ENCODE measurements around the gene NPIPA2.
"Not testable (repeated sequence)": the region's sequence is repeated elsewhere in the genome, so short reads cannot be mapped to it uniquely, and the experiment has no call there.

Gene NPIPA2

DNA sequence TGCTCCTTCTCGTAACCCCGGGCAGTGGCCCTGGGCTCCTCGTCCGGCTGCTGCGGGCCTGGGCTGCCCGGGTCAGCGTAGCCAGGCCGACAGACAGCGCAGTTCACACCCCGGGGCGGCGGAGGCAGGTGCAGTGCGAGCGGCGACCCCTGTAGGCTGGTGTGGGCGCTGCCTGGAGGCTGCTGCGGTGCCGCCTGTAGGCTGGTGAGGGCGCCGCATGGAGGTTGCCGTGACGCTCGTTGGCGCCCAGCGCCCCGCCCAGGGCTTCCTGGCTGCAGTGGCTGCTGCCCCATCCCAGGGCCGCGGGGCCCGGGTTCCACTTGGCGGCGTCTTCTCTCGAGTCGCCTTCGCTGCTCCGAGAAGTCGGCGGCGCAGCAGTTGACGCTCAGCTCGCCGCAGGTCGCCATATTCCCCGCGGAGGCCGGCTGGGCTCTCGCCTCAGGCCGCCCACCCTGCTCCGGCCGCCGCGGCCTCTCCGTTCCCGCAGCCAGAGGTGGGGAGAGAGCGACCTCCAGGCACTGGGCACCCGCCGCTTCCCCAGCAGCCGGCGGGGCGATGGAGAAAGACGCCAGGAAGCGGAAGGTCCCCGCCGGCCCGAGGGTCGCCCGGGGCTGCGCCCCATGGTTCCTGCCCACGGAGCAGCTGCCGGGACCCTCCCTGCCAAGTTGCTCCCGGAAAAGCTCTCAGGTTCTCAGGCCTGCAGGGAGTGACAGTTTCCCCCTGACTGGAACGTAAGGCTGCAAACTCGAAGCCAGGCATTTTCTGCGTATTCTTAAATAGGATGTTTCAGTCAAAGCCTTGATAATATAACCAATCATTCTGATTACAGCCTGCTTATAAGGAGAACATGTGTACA is at the start of gene NPIPA2:
Gene NPIPA2, plus strand, starts transcription at position 261 of the 856 bp plus-strand sequence. CDS start 5,533 bp downstream, outside the sequence.
- in situ Hi-C loops (cut with MboI; ENCODE audit: low sequenced_read_pairs, unreplicated experiment); DNase-seq (ENCODE audit: low spot score): not testable (repeated sequence)

DNA sequence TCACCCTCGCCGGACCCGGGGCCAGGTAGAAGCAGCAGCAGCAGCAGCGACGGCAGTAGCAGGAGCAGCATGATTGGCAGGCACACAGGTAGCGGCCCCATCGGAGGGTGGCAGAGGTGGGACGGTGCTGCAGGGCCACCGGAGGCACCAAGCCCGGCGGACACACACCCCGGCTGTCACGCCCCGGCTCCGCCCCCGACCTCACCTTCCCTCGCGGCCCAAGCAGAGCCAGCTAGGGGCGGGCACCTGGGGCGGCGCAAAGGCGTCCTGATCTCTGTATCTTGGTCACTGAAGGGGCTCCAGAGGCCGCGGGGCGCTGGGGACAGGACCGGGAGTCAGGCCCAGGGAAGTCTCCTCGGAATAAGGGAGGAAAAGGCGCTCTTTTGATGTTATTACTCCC is 48.2 kb upstream of the NPIPA2 start, which contains the start of gene PLA2G10:
Gene PLA2G10, minus strand, starts transcription at position 180 of the 400 bp plus-strand sequence. Its CDS starts 79 bp downstream, at position 101.
- in situ Hi-C loops (cut with MboI; ENCODE audit: low sequenced_read_pairs, unreplicated experiment); DNase-seq (ENCODE audit: low spot score): not testable (repeated sequence)

DNA sequence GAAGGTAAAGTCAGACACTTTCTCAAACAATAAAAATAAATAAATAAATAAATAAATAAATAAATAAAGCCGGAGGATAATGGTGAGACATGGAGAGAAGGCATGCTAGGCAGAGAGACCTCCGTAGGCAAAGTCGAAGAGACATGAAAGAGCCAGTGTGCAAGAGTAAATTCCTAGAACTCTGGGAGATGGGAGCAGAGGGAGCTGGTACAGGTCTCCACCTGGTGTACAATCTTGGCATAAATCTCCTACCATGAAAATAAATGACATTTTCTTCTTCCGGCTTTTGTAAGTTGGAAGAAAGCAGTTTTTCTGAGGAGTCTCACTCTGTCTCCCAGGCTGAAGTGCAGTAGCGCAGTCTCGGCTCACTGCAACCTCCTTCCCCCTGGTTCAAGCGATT is 40.5 kb upstream of the NPIPA2 start:
- DNase-seq (ENCODE audit: low spot score); in situ Hi-C loops (cut with MboI; ENCODE audit: low sequenced_read_pairs, unreplicated experiment): not testable (repeated sequence)

DNA sequence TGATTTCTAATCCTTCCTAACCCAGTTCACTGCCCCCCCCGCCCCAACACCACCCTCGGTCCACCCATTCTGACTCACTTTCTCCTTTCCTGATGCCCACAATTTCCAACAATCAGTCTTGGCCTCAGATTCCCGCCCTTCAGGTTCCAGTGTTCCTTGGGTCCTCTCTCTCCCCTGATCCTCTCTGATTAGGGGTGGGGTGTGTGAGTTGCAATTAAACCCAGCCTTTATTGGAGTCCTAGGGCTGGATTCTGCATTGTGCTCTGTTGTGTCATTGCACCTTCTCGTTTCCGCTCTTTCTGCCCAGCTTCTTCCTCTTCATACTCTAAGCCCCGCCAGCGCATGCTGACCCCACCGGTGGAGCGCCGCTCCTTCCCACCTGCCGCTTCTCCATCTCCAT is 39.7 kb upstream of the NPIPA2 start:
- DNase-seq (ENCODE audit: low spot score) = not testable (repeated sequence)

DNA sequence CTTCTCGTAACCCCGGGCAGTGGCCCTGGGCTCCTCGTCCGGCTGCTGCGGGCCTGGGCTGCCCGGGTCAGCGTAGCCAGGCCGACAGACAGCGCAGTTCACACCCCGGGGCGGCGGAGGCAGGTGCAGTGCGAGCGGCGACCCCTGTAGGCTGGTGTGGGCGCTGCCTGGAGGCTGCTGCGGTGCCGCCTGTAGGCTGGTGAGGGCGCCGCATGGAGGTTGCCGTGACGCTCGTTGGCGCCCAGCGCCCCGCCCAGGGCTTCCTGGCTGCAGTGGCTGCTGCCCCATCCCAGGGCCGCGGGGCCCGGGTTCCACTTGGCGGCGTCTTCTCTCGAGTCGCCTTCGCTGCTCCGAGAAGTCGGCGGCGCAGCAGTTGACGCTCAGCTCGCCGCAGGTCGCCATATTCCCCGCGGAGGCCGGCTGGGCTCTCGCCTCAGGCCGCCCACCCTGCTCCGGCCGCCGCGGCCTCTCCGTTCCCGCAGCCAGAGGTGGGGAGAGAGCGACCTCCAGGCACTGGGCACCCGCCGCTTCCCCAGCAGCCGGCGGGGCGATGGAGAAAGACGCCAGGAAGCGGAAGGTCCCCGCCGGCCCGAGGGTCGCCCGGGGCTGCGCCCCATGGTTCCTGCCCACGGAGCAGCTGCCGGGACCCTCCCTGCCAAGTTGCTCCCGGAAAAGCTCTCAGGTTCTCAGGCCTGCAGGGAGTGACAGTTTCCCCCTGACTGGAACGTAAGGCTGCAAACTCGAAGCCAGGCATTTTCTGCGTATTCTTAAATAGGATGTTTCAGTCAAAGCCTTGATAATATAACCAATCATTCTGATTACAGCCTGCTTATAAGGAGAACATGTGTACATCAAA is 38.9 kb upstream of the NPIPA2 start, which contains the start of gene NPIPA3:
Gene NPIPA3, plus strand, starts transcription at position 256 of the 856 bp plus-strand sequence. CDS start 5,533 bp downstream, outside the sequence.
- in situ Hi-C loops (cut with MboI; ENCODE audit: low sequenced_read_pairs, unreplicated experiment); DNase-seq (ENCODE audit: low spot score): not testable (repeated sequence)

More for the DNA sequence above, 39.7 kb upstream of the NPIPA2 start:
- in situ Hi-C loops (cut with MboI; ENCODE audit: low sequenced_read_pairs, unreplicated experiment) = not testable (repeated sequence)

DNA sequence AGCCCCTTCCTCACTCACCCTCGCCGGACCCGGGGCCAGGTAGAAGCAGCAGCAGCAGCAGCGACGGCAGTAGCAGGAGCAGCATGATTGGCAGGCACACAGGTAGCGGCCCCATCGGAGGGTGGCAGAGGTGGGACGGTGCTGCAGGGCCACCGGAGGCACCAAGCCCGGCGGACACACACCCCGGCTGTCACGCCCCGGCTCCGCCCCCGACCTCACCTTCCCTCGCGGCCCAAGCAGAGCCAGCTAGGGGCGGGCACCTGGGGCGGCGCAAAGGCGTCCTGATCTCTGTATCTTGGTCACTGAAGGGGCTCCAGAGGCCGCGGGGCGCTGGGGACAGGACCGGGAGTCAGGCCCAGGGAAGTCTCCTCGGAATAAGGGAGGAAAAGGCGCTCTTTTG is 9.1 kb upstream of the NPIPA2 start:
- in situ Hi-C loops (cut with MboI; ENCODE audit: low sequenced_read_pairs, unreplicated experiment) = not testable (repeated sequence)

DNA sequence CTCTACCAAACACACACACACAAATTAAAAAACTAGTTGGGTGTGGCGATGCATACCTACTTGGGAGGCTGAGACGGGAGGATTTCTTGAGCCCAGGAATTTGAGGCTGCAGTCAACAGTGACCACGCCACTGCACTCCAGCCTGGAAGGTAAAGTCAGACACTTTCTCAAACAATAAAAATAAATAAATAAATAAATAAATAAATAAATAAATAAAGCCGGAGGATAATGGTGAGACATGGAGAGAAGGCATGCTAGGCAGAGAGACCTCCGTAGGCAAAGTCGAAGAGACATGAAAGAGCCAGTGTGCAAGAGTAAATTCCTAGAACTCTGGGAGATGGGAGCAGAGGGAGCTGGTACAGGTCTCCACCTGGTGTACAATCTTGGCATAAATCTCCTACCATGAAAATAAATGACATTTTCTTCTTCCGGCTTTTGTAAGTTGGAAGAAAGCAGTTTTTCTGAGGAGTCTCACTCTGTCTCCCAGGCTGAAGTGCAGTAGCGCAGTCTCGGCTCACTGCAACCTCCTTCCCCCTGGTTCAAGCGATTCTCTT is 1.4 kb upstream of the NPIPA2 start:
- DNase-seq (ENCODE audit: low spot score); in situ Hi-C loops (cut with MboI; ENCODE audit: low sequenced_read_pairs, unreplicated experiment): not testable (repeated sequence)

More for the DNA sequence above, 9.1 kb upstream of the NPIPA2 start:
- not testable (repeated sequence) for DNase-seq (ENCODE audit: low spot score)

DNA sequence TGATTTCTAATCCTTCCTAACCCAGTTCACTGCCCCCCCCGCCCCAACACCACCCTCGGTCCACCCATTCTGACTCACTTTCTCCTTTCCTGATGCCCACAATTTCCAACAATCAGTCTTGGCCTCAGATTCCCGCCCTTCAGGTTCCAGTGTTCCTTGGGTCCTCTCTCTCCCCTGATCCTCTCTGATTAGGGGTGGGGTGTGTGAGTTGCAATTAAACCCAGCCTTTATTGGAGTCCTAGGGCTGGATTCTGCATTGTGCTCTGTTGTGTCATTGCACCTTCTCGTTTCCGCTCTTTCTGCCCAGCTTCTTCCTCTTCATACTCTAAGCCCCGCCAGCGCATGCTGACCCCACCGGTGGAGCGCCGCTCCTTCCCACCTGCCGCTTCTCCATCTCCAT is 539 bp upstream of the NPIPA2 start:
- in situ Hi-C loops (cut with MboI; ENCODE audit: low sequenced_read_pairs, unreplicated experiment); DNase-seq (ENCODE audit: low spot score): not testable (repeated sequence)

DNA sequence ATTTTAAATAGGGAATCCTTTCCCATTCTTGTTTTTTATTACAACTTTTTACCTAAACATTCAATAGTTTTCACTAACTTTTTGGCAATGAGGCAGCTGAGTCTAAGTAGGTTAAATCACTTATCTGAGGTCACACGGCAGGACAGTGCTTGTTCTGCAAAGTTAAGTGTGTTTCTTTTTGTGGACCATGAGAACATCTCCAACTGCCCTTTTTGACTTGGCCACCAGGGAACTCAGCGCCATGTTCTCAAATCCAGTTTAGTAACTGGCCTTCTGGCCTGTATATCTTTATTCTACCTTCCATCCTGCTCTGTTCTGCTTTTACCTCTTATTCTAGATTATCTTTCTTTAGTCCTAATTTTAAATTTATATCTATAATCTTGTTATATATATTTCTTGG is 31.3 kb downstream of the NPIPA2 start:
- DNase-seq (ENCODE audit: low spot score); in situ Hi-C loops (cut with MboI; ENCODE audit: low sequenced_read_pairs, unreplicated experiment): not testable (repeated sequence)

DNA sequence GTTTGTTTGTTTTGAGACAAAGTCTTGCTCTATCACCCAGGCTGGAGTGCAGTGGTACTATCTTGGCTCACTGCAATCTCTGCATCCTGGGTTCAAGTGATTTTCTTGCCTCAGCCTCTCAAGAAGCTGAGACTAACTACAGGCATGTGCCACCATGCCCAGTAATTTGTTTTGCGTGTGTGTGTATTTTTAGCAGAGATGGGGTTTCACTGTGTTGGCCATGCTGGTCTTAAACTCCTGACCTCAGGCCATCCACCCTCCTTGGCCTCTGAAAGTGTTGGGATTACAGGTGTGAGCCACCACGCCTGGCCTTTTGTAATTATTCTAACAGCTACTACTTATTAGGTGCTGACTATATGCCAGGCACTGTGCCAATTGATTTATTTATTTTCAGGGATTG is 33.3 kb downstream of the NPIPA2 start:
- DNase-seq (ENCODE audit: low spot score); in situ Hi-C loops (cut with MboI; ENCODE audit: low sequenced_read_pairs, unreplicated experiment): not testable (repeated sequence)

DNA sequence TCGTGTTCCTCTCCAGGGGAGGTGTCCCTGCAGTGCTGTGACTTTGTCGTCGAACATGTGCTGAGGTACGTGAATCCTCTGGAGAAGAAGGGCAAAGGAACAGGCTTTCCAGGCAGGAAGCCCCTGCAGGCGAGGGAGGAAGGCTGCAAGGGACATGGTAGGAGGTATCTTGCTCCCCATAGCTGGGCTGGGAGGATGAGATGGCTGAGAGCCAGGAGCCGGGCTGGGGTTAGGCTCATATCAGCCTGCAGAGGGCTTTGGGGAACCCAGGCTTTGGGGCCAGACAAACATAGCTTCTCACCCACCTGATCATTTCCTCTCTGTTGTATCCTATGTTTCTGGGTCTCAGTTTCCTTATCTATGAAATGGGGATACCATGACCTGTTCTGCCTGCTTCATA is 34.4 kb downstream of the NPIPA2 start:
- in situ Hi-C loops (cut with MboI; ENCODE audit: low sequenced_read_pairs, unreplicated experiment) = not testable (repeated sequence)

DNA sequence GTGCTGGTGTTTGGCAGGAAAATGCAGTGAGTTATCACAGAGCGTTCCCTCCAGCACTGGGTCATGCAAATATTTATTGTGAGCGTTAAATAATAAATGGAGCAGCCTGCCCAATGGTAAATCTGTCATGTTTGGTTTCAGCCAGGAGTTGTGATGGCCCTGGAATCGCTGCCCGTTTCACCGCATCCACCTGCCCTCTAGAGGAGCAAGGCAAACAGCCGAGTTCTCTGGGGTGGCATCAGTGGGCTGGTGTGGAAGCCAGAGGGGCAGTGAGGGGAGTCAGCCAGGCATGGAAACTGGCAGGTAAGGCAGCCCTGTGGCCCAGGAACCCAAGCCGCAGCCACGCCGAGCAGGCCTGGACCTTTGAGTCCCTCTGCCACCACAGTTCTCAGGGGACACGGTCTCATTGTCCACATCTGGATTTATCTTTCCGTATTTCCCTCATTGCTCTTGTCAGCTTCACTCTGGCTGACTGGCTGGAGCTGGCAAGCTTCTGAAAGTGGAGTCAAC is 37.1 kb downstream of the NPIPA2 start:
- in situ Hi-C loops (cut with MboI; ENCODE audit: low sequenced_read_pairs, unreplicated experiment); DNase-seq (ENCODE audit: low spot score): not testable (repeated sequence)

More for the DNA sequence above, 34.4 kb downstream of the NPIPA2 start:
- DNase-seq (ENCODE audit: low spot score) = not testable (repeated sequence)

DNA sequence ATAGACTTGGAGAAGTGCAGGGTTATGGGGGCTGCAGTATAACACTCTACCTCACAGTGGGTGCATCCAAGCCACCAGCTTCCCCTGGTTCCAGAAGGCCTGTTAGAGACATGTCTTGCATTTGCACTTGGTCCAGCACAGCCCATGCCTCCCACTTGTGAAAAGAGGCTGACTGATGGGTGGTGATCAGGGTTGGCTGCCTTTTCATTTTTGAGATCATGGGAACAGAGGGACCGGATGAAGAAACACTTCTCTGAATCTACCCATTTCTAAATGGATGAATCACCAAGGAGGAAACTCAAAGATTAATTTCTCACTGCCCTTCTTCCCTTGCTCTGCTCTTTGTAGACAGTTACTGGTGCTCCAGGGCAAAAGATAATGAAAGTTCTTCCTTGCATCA is 43.8 kb downstream of the NPIPA2 start:
- DNase-seq (ENCODE audit: low spot score); in situ Hi-C loops (cut with MboI; ENCODE audit: low sequenced_read_pairs, unreplicated experiment): not testable (repeated sequence)

DNA sequence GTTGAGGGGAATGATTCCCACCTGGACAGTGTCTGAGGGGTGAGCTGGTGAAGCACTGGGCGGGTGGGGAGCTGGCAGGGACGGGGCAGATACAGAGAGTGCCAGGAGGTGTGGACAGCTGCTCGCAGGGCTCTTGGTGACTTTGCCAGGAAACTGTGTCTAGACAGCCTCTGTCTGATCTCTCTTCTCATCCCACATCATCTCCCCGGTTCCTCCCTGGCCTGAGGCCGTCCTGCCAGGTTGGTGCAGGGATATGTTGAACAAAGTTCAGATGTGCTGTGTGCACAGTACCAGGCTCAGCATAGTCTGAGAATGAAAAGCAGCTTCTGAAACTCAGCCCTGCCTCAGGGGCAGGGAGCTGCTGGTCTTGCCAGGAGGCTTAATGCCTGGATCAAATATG is 47.2 kb downstream of the NPIPA2 start:
- in situ Hi-C loops (cut with MboI; ENCODE audit: low sequenced_read_pairs, unreplicated experiment); DNase-seq (ENCODE audit: low spot score): not testable (repeated sequence)

DNA sequence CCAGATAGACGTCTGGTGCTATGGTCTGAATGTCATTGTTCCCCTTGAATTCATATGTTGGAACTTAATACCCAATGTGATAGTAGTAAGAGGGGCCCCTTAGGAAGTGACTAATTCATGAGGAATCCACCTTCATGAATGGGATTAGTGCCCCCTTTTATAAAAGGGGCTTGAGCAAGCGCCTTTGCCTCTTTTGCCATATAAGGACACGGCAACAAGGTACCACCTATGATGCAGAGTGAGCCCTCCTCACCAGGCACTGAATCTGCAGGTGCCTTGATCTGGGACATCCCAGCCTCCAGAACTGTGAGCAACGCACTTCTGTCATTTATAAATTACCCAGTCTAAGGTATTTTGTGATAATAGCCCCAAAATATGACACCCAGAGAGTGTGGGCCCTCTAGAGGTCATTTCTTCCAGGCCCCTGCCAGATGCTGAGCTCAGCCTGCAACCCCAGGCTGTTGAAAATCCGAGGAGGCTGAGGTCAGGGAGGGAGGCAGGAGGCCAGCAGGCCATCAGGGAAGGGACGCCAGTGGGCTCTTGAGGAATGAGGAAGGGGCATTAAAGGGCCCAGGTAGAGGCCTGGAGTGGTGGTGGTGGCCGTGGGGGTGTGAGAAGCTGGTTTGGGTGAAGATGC is 48.1 kb downstream of the NPIPA2 start:
- DNase-seq (ENCODE audit: low spot score); in situ Hi-C loops (cut with MboI; ENCODE audit: low sequenced_read_pairs, unreplicated experiment): not testable (repeated sequence)

DNA sequence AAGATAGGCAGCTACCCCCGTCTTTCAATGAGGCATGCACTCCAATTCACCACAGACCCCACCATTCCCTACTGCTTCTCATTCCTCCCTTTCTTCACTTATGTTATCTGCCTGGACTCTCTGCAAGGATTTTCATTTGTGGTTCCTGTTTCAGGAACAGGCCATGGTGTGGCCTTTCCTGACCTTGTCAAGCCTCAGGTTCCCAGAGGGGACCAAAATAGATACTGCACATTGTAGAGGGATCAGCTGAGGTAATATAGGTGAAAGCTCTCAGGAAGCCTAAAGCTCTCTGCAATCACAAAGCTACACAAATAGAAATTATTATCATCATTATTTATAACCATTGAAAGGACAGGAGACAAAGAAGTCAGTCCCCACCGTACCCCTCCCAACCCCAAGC is 50.6 kb downstream of the NPIPA2 start:
- in situ Hi-C loops (cut with MboI; ENCODE audit: low sequenced_read_pairs, unreplicated experiment); DNase-seq (ENCODE audit: low spot score): not testable (repeated sequence)

DNA sequence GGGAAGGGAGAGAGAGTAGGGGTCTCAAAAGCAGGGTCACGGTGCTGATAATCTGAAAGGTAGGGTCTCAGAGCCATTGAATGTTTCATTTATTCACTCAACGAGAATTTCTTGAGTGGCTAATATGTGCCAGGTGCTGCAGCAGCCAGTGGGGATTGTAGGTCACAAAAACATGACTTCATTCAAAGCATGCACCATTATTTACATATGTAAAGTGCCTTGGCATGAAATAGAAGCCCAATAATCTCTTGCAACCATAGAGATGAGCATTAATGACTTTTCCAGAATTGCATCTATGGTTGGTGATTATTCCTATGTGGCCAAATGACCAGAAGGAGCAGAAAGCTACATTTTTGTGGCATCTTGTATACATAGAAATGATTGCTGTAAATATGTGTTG is 55.2 kb downstream of the NPIPA2 start:
- in situ Hi-C loops (cut with MboI; ENCODE audit: low sequenced_read_pairs, unreplicated experiment); DNase-seq (ENCODE audit: low spot score): not testable (repeated sequence)

DNA sequence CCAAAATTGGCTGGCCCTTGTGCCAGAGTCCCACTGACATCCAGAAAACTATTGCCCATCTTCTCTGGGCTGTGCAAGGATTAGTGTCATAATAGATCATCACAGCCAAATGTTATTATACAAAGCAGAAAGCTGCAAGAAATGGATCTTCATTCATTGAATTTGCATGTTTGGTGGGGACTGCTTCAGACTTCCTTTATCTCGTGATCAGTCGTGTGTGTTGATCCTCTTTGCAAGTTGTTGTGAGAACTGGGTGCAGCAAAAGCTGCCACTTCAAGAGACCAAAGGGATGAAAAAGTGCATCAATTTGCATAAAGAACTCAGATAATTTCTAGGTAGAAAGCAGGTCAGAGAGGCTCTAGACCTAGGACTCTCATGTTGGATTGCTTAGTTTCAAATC is 61.2 kb downstream of the NPIPA2 start:
- in situ Hi-C loops (cut with MboI; ENCODE audit: low sequenced_read_pairs, unreplicated experiment); DNase-seq (ENCODE audit: low spot score): not testable (repeated sequence)

All from GM13976 (cell line).